Measurements from ENCODE around the gene SYT3. TPM values are rescaled to one million over a fixed set of nuclear protein-coding genes. Genes with fewer than 3 reads are reported as not detected.

Gene SYT3
- total RNA-seq, 1 experiment from 2014 or later: 14.6 TPM

DNA sequence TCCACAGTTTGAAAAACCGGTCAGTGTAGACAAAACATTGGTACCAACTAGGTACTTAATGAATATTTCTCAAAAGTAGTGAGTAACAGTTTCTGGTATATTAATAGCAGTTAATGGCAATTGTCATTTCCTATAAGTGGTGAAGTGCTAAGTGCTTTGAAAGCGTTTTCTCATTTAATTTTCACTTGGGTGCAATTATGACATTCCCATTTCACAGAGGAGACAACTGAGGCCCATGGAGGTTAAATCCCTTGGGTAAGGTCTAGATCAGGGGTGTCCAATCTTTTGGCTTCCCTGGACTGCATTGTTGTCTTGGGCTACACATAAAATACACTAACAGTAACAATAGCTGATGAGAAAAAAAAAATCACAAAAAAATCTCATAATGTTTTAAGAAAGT, 687 bp upstream of the SYT3 start:
- ChIA-PET POLR2A (no interaction called here), CTCF (interaction anchor here (2.0 kb wide), 1 partner anchor 9 kb away, joined by 6 read pairs; the partner anchor contains the start of gene C19orf81)
- no peak for DNase-seq (ENCODE audit: low spot score)
- no peak for ATAC-seq
- H3K27me3 Mint-ChIP-seq (ENCODE audit: low read depth): peaks cover 22% of the 10 kb centered on the region
- peak; percentile 48; the same call in 1 of the 2 replicates for TF ChIP-seq GTF2I (CRISPR knock-in tag; conservative IDR thresholded peaks at IDR 0.05)
- TF ChIP-seq, protein P1, sequence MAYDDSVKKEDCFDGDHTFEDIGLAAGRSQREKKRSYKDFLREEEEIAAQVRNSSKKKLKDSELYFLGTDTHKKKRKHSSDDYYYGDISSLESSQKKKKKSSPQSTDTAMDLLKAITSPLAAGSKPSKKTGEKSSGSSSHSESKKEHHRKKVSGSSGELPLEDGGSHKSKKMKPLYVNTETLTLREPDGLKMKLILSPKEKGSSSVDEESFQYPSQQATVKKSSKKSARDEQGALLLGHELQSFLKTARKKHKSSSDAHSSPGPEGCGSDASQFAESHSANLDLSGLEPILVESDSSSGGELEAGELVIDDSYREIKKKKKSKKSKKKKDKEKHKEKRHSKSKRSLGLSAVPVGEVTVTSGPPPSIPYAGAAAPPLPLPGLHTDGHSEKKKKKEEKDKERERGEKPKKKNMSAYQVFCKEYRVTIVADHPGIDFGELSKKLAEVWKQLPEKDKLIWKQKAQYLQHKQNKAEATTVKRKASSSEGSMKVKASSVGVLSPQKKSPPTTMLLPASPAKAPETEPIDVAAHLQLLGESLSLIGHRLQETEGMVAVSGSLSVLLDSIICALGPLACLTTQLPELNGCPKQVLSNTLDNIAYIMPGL (CRISPR knock-in tag; IDR thresholded peaks at IDR 0.05): no peak
- H3K9me3 Mint-ChIP-seq: peaks cover 6% of the 10 kb centered on the region
- peaks cover 20% of the 10 kb centered on the region for H3K36me3 Mint-ChIP-seq
- peaks cover 16% of the 10 kb centered on the region for H3K4me1 Mint-ChIP-seq
- H3K27ac Mint-ChIP-seq: no peak overlapping the region
- peak overlapping the region; percentile 63 for H3K4me3 Mint-ChIP-seq

DNA sequence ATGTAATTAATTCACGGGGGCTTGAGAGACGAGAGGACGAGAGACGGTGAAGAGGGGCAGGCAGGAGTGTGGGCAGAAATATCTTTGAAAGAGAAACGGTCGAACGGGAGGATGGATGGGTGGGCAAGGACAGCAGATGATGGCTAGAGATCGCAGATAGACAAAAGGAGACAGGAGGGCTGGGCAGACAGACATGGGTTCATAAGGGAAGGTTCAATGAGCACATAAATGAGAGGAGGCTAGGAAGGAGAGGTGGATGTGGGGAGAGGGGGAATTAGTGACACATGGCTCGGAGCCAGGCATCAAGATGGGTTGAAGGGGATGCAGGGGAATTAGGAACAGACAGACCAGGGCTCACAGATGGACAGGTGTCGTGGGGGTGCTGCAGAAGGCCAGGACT, 1.1 kb downstream of the SYT3 start:
- POLR2A ChIA-PET: no interaction called here
- no peak for ATAC-seq
- CTCF ChIA-PET: interaction anchor here (0.6 to 1.5 kb wide), 5 partner anchors 10 to 156 kb away, joined by 3 to 7 read pairs (median 4); no protein-coding TSS in a partner anchor
- Mint-ChIP-seq H3K4me3 (peak overlapping the region; percentile 88), H3K27me3 (ENCODE audit: low read depth) (peaks cover 31% of the 10 kb centered on the region), H3K27ac (no peak overlapping the region), H3K36me3 (peaks cover 36% of the 10 kb centered on the region), H3K9me3 (peaks cover 18% of the 10 kb centered on the region), H3K4me1 (peaks cover 16% of the 10 kb centered on the region)
- TF ChIP-seq FOXP1 (CRISPR knock-in tag; IDR thresholded peaks at IDR 0.05; ENCODE audit: borderline replicate concordance) (no peak), TEAD4 (CRISPR knock-in tag; IDR thresholded peaks at IDR 0.05) (no peak), CBFB (CRISPR knock-in tag; IDR thresholded peaks at IDR 0.05; ENCODE audit: low read depth) (no peak), CREM (CRISPR knock-in tag; IDR thresholded peaks at IDR 0.05) (no peak)
- TF ChIP-seq, protein P1 (CRISPR knock-in tag; IDR thresholded peaks at IDR 0.05): no peak
- TF ChIP-seq, protein P2, sequence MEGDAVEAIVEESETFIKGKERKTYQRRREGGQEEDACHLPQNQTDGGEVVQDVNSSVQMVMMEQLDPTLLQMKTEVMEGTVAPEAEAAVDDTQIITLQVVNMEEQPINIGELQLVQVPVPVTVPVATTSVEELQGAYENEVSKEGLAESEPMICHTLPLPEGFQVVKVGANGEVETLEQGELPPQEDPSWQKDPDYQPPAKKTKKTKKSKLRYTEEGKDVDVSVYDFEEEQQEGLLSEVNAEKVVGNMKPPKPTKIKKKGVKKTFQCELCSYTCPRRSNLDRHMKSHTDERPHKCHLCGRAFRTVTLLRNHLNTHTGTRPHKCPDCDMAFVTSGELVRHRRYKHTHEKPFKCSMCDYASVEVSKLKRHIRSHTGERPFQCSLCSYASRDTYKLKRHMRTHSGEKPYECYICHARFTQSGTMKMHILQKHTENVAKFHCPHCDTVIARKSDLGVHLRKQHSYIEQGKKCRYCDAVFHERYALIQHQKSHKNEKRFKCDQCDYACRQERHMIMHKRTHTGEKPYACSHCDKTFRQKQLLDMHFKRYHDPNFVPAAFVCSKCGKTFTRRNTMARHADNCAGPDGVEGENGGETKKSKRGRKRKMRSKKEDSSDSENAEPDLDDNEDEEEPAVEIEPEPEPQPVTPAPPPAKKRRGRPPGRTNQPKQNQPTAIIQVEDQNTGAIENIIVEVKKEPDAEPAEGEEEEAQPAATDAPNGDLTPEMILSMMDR (IDR thresholded peaks at IDR 0.05): no peak
- TF ChIP-seq, protein P3, sequence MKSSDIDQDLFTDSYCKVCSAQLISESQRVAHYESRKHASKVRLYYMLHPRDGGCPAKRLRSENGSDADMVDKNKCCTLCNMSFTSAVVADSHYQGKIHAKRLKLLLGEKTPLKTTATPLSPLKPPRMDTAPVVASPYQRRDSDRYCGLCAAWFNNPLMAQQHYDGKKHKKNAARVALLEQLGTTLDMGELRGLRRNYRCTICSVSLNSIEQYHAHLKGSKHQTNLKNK (CRISPR knock-in tag; IDR thresholded peaks at IDR 0.05): no peak
- TF ChIP-seq, protein P4, sequence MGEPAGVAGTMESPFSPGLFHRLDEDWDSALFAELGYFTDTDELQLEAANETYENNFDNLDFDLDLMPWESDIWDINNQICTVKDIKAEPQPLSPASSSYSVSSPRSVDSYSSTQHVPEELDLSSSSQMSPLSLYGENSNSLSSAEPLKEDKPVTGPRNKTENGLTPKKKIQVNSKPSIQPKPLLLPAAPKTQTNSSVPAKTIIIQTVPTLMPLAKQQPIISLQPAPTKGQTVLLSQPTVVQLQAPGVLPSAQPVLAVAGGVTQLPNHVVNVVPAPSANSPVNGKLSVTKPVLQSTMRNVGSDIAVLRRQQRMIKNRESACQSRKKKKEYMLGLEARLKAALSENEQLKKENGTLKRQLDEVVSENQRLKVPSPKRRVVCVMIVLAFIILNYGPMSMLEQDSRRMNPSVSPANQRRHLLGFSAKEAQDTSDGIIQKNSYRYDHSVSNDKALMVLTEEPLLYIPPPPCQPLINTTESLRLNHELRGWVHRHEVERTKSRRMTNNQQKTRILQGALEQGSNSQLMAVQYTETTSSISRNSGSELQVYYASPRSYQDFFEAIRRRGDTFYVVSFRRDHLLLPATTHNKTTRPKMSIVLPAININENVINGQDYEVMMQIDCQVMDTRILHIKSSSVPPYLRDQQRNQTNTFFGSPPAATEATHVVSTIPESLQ (CRISPR knock-in tag; IDR thresholded peaks at IDR 0.05): no peak
- DNase-seq (ENCODE audit: low spot score): no peak

DNA sequence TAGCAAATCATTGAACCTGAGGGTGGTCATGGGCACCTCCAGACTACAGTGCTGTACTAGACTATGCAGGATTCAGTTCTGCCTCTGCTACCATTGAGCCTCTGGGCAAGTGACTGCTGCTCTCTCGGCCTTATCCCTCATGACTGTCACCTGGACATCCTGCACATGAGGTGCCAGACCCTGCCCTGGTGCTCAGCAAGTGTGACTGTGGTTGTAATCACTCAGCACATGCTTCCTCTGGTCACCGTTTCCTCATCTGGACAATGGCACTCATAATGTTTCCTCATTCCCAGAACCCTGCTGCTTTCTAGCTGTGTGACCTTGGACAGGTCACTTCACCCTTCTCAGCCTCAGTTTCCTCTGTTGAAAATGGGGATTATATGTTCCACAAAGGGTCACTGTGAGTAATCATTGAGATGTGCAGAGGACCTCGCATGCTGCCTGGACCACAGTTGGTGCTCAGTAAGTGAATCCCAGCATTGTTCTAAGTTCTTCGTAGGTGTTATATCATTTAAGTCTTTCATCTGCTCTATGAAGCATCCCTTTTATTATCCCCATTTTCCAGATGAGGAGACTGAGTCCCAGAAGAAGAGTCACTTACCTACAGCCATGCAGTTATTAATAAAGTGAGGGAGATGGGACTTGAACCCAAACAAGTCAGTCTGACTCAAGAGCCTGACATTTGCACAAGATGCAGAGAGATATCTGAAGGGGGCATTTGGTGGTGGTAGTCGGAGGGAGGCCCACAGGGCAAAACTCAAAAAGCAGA, 3.2 kb downstream of the SYT3 start:
- Mint-ChIP-seq H3K27ac (no peak overlapping the region), H3K36me3 (peaks cover 42% of the 10 kb centered on the region), H3K9me3 (peaks cover 23% of the 10 kb centered on the region), H3K4me1 (peaks cover 16% of the 10 kb centered on the region), H3K4me3 (no peak overlapping the region), H3K27me3 (ENCODE audit: low read depth) (peaks cover 35% of the 10 kb centered on the region)
- CTCF ChIA-PET: interaction anchor here (0.6 kb wide), 1 partner anchor 396 kb away, joined by 3 read pairs; no protein-coding TSS in a partner anchor
- DNase-seq (ENCODE audit: low spot score) (no peak), ATAC-seq (no peak)
- POLR2A ChIA-PET: no interaction called here
- TF ChIP-seq, protein P5, sequence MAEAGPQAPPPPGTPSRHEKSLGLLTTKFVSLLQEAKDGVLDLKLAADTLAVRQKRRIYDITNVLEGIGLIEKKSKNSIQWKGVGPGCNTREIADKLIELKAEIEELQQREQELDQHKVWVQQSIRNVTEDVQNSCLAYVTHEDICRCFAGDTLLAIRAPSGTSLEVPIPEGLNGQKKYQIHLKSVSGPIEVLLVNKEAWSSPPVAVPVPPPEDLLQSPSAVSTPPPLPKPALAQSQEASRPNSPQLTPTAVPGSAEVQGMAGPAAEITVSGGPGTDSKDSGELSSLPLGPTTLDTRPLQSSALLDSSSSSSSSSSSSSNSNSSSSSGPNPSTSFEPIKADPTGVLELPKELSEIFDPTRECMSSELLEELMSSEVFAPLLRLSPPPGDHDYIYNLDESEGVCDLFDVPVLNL (CRISPR knock-in tag; IDR thresholded peaks at IDR 0.05; ENCODE audit: borderline replicate concordance, low read depth): no peak
- TF ChIP-seq SOX15 (CRISPR knock-in tag; IDR thresholded peaks at IDR 0.05): no peak
- TF ChIP-seq KAT7 (CRISPR knock-in tag; IDR thresholded peaks at IDR 0.05; ENCODE audit: borderline replicate concordance): no peak
- no peak for TF ChIP-seq CREB1 (CRISPR knock-in tag; IDR thresholded peaks at IDR 0.05)
- TF ChIP-seq, protein P6, sequence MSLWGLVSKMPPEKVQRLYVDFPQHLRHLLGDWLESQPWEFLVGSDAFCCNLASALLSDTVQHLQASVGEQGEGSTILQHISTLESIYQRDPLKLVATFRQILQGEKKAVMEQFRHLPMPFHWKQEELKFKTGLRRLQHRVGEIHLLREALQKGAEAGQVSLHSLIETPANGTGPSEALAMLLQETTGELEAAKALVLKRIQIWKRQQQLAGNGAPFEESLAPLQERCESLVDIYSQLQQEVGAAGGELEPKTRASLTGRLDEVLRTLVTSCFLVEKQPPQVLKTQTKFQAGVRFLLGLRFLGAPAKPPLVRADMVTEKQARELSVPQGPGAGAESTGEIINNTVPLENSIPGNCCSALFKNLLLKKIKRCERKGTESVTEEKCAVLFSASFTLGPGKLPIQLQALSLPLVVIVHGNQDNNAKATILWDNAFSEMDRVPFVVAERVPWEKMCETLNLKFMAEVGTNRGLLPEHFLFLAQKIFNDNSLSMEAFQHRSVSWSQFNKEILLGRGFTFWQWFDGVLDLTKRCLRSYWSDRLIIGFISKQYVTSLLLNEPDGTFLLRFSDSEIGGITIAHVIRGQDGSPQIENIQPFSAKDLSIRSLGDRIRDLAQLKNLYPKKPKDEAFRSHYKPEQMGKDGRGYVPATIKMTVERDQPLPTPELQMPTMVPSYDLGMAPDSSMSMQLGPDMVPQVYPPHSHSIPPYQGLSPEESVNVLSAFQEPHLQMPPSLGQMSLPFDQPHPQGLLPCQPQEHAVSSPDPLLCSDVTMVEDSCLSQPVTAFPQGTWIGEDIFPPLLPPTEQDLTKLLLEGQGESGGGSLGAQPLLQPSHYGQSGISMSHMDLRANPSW (CRISPR knock-in tag; conservative IDR thresholded peaks at IDR 0.05; ENCODE audit: low read depth): no peak
- no peak for TF ChIP-seq ZNF671 (CRISPR knock-in tag; IDR thresholded peaks at IDR 0.05)
- no peak for TF ChIP-seq OVOL2 (CRISPR knock-in tag; IDR thresholded peaks at IDR 0.05; ENCODE audit: borderline replicate concordance)
- TF ChIP-seq TCF7 (CRISPR knock-in tag; IDR thresholded peaks at IDR 0.05; ENCODE audit: low read depth): no peak
